Activated naive CD4-positive, alpha-beta T cell treated with anti-CD3 and anti-CD28 coated beads, Interleukin-2, amount 50 U/mL, for 24 hours (primary cell): Measurements from ENCODE around the gene SYT15B.
"Not testable (repeated sequence)": the region's sequence is repeated elsewhere in the genome, so short reads cannot be mapped to it uniquely, and the experiment has no call there.

Experiments
- H3K27ac Mint-ChIP-seq: one replicate; pipeline ENCODE4 v1.8.0; 2021; ENCODE audit warnings: mild to moderate bottlenecking, mixed read lengths
- H3K27me3 Mint-ChIP-seq: one replicate; pipeline ENCODE4 v1.8.0; 2021; ENCODE audit warnings: mixed read lengths
- H3K36me3 Mint-ChIP-seq: one replicate; pipeline ENCODE4 v1.8.0; 2021; ENCODE audit warnings: mixed read lengths
- H3K4me1 Mint-ChIP-seq: one replicate; pipeline ENCODE4 v1.8.0; 2021; ENCODE audit warnings: mixed read lengths
- H3K4me3 Mint-ChIP-seq: one replicate; pipeline ENCODE4 v1.8.0; 2021; ENCODE audit warnings: mild to moderate bottlenecking, mixed read lengths
- H3K9me3 Mint-ChIP-seq: one replicate; pipeline ENCODE4 v1.8.0; 2021; ENCODE audit warnings: mixed read lengths

SYT15B gene

GRCh38 chr10:47744881-47745280 is 18.5 kb downstream of the SYT15B start:
- H3K27ac Mint-ChIP-seq, H3K27me3 Mint-ChIP-seq, H3K4me3 Mint-ChIP-seq, H3K9me3 Mint-ChIP-seq, H3K4me1 Mint-ChIP-seq, H3K36me3 Mint-ChIP-seq: not testable (repeated sequence)

GRCh38 chr10:47743611-47744550 is 19.5 kb downstream of the SYT15B start:
- H3K4me3 Mint-ChIP-seq: peak overlapping the region; percentile 49
- H3K9me3 Mint-ChIP-seq, H3K27me3 Mint-ChIP-seq, H3K4me1 Mint-ChIP-seq, H3K36me3 Mint-ChIP-seq, H3K27ac Mint-ChIP-seq: not testable (repeated sequence)

- not testable (repeated sequence) for H3K36me3 Mint-ChIP-seq, H3K27me3 Mint-ChIP-seq, H3K27ac Mint-ChIP-seq, H3K4me1 Mint-ChIP-seq, H3K9me3 Mint-ChIP-seq, H3K4me3 Mint-ChIP-seq
These were observed 22.5 kb downstream of the SYT15B start for GRCh38 chr10:47740868-47741267.

- not testable (repeated sequence) for H3K4me3 Mint-ChIP-seq, H3K27ac Mint-ChIP-seq, H3K9me3 Mint-ChIP-seq
These were observed 32.5 kb downstream of the SYT15B start for GRCh38 chr10:47730911-47731310.

GRCh38 chr10:47725740-47726139 is 37.7 kb downstream of the SYT15B start:
- H3K27me3 Mint-ChIP-seq, H3K4me3 Mint-ChIP-seq, H3K36me3 Mint-ChIP-seq, H3K27ac Mint-ChIP-seq, H3K4me1 Mint-ChIP-seq, H3K9me3 Mint-ChIP-seq: not testable (repeated sequence)

More at GRCh38 chr10:47730911-47731310, 32.5 kb downstream of the SYT15B start:
- H3K36me3 Mint-ChIP-seq, H3K27me3 Mint-ChIP-seq, H3K4me1 Mint-ChIP-seq: not testable (repeated sequence)

GRCh38 chr10:47725047-47725446 is 38.3 kb downstream of the SYT15B start:
- H3K4me1 Mint-ChIP-seq, H3K4me3 Mint-ChIP-seq, H3K27me3 Mint-ChIP-seq, H3K9me3 Mint-ChIP-seq, H3K27ac Mint-ChIP-seq, H3K36me3 Mint-ChIP-seq: not testable (repeated sequence)

- not testable (repeated sequence) for H3K9me3 Mint-ChIP-seq, H3K36me3 Mint-ChIP-seq, H3K4me3 Mint-ChIP-seq, H3K4me1 Mint-ChIP-seq, H3K27ac Mint-ChIP-seq, H3K27me3 Mint-ChIP-seq
These were observed 39.3 kb downstream of the SYT15B start for GRCh38 chr10:47724119-47724518.

GRCh38 chr10:47723362-47723761 is 40.0 kb downstream of the SYT15B start:
- H3K27ac Mint-ChIP-seq, H3K27me3 Mint-ChIP-seq, H3K36me3 Mint-ChIP-seq, H3K4me1 Mint-ChIP-seq, H3K9me3 Mint-ChIP-seq, H3K4me3 Mint-ChIP-seq: not testable (repeated sequence)

GRCh38 chr10:47717011-47717769 is 46.2 kb downstream of the SYT15B start:
- H3K9me3 Mint-ChIP-seq, H3K4me1 Mint-ChIP-seq, H3K27me3 Mint-ChIP-seq, H3K36me3 Mint-ChIP-seq, H3K4me3 Mint-ChIP-seq, H3K27ac Mint-ChIP-seq: not testable (repeated sequence)
